HCT116 (cell line): ENCODE measurements around the gene ABHD18. TPM values are rescaled to one million over a fixed set of nuclear protein-coding genes. Genes with fewer than 3 reads are reported as not detected.

Experiments used
- ATAC-seq: fragments of 200-7000 bp; cut with Tn5 transposase; 2 replicates; pipeline ENCODE4 v1.9.1; 2020; ENCODE audit warnings: mild to moderate bottlenecking, moderate library complexity
- BruUV-seq: library from RNA; stranded (reverse); fragments of 400-500 nt; replicated peaks from 2 replicates; lab custom pipeline; 2021; lab: Mats Ljungman, UMichigan
- CTCF ChIA-PET: fragments of 300-600 bp; sonication (Branson Sonifier 250); formaldehyde crosslinking; loops from one replicate; lab custom pipeline; 2021; ENCODE audit warnings: antibody characterized with exemption; lab: Charles Lee
- POLR2A ChIA-PET: fragments of 300-600, 350-600 bp; sonication (Branson Sonifier 250); formaldehyde crosslinking; loops from one replicate; lab custom pipeline; 2021; ENCODE audit warnings: antibody characterized with exemption; lab: Charles Lee
- RAD21 ChIA-PET, 2 experiments: fragments of 300-600 bp; sonication (Branson Sonifier 250); formaldehyde crosslinking; loops; one replicate each; lab custom pipeline; 2023; ENCODE audit warnings: low total read pairs in 2 of 2; ENCODE audit not compliant: uncharacterized antibody in 2 of 2, unreplicated experiment in 2 of 2, low non-redundant PET in 1 of 2; lab: Charles Lee
- DNase-seq: peaks from one replicate; pipeline ENCODE4 v3.0.0-alpha.2; 2010; ENCODE audit warnings: low read depth, low spot score
- H2AFZ ChIP-seq: fragments of 200-600 bp; shearing (Covaris generic), sonication (generic); 2 replicates; pipeline ENCODE4 v1.6.1; 2017; ENCODE audit warnings: low read depth, mixed run types, mixed read lengths, antibody characterized with exemption, low read length; ENCODE audit not compliant: poor library complexity, severe bottlenecking
- H3K27ac ChIP-seq: 2 replicates; pipeline ENCODE4 v1.5.1; 2012; ENCODE audit warnings: low read depth, low read length
- H3K27me3 ChIP-seq: fragments of 200-600 bp; sonication (generic); 2 replicates; pipeline ENCODE4 v1.6.1; 2016; ENCODE audit warnings: mixed run types, low read length, mixed read lengths; ENCODE audit not compliant: insufficient read depth
- H3K36me3 ChIP-seq, 2 experiments: fragments of 200-500 bp in 1 of 2; fragments of 200-600 bp in 1 of 2; sonication (Bioruptor generic) in 1 of 2; sonication (generic) in 1 of 2; 2 replicates each; pipeline versions ENCODE4 v1.5.1 to v1.6.1; 2014 to 2016; ENCODE audit warnings: low read length in 2 of 2, inconsistent platforms in 1 of 2, mixed read lengths in 1 of 2, mixed run types in 1 of 2; ENCODE audit not compliant: insufficient read depth in 2 of 2, control insufficient read depth in 1 of 2
- H3K4me1 ChIP-seq, 2 experiments: fragments of 200-600 bp in 1 of 2; sonication (generic) in 1 of 2; 2 replicates each; pipeline versions ENCODE4 v1.5.1 to v1.6.1; 2012 to 2017; ENCODE audit warnings: low read length in 2 of 2, inconsistent platforms in 1 of 2, mild to moderate bottlenecking in 1 of 2, mixed read lengths in 1 of 2, mixed run types in 1 of 2, moderate library complexity in 1 of 2; ENCODE audit not compliant: insufficient read depth in 2 of 2, control insufficient read depth in 1 of 2
- H3K4me2 ChIP-seq: fragments of 200-600 bp; sonication (generic); 2 replicates; pipeline ENCODE4 v1.6.1; 2017; ENCODE audit warnings: mixed run types, low read length, mixed read lengths
- H3K4me3 ChIP-seq, 2 experiments: fragments of 200-600 bp in 1 of 2; sonication (generic) in 1 of 2; replicated peaks in 1 of 2; 2 replicates each; pipeline ENCODE4 v1.5.1; 2011 to 2016; ENCODE audit warnings: low read length in 2 of 2, control low read depth in 1 of 2, low read depth in 1 of 2, mild to moderate bottlenecking in 1 of 2, mixed read lengths in 1 of 2, mixed run types in 1 of 2
- H3K79me2 ChIP-seq: fragments of 200-600 bp; sonication (generic); 2 replicates; pipeline ENCODE4 v1.6.1; 2017; ENCODE audit warnings: mild to moderate bottlenecking, mixed run types, low read length, moderate library complexity, mixed read lengths; ENCODE audit not compliant: insufficient read depth
- H3K9ac ChIP-seq: fragments of 200-600 bp; sonication (generic); 2 replicates; pipeline ENCODE4 v1.6.1; 2016; ENCODE audit warnings: low read length, mixed read lengths
- H3K9me2 ChIP-seq: fragments of 200-600 bp; sonication (generic), shearing (Covaris generic); 2 replicates; pipeline ENCODE4 v1.6.1; 2017; ENCODE audit warnings: mixed run types, mild to moderate bottlenecking, moderate library complexity; ENCODE audit not compliant: insufficient read depth
- H3K9me3 ChIP-seq, 2 experiments: fragments of 200-500 bp in 1 of 2; fragments of 200-600 bp in 1 of 2; sonication (Bioruptor generic) in 1 of 2; sonication (generic) in 1 of 2; 2 replicates each; pipeline ENCODE4 v1.6.1; 2014 to 2017; ENCODE audit warnings: low read length in 2 of 2, mixed read lengths in 2 of 2, inconsistent platforms in 1 of 2, low read depth in 1 of 2, mild to moderate bottlenecking in 1 of 2, mixed run types in 1 of 2, moderate library complexity in 1 of 2; ENCODE audit not compliant: control insufficient read depth in 1 of 2, insufficient read depth in 1 of 2
- H4K20me1 ChIP-seq: fragments of 200-600 bp; sonication (generic), shearing (Covaris generic); 2 replicates; pipeline ENCODE4 v1.6.1; 2017; ENCODE audit warnings: mixed run types, mild to moderate bottlenecking, moderate library complexity; ENCODE audit not compliant: insufficient read depth
- ATF3 ChIP-seq: IDR thresholded peaks from 2 replicates; pipeline ENCODE4 v1.6.1; 2012
- CTCF ChIP-seq, 3 experiments: fragments of 200-600 bp in 1 of 3; sonication (generic) in 1 of 3; IDR thresholded peaks in 2 of 3; conservative IDR thresholded peaks in 1 of 3; 2 replicates each; pipeline ENCODE4 v1.5.1; 2012 to 2017; ENCODE audit warnings: low read depth in 2 of 3, low read length in 2 of 3, antibody characterized with exemption in 1 of 3, borderline replicate concordance in 1 of 3, control low read depth in 1 of 3, mild to moderate bottlenecking in 1 of 3, mixed read lengths in 1 of 3, mixed run types in 1 of 3, moderate library complexity in 1 of 3; ENCODE audit not compliant: insufficient read depth in 1 of 3
- EGR1 ChIP-seq: IDR thresholded peaks from 2 replicates; pipeline ENCODE4 v1.6.1; 2012; ENCODE audit warnings: low read depth
- EZH2phosphoT487 ChIP-seq: fragments of 200-600 bp; IDR thresholded peaks from 2 replicates; pipeline ENCODE4 v1.6.1; 2018; ENCODE audit warnings: antibody characterized with exemption, borderline replicate concordance
- JUND ChIP-seq: IDR thresholded peaks from 2 replicates; pipeline ENCODE4 v1.6.1; 2012
- POLR2A ChIP-seq: IDR thresholded peaks from 2 replicates; pipeline ENCODE4 v1.7.0; 2011; ENCODE audit warnings: borderline replicate concordance; ENCODE audit not compliant: insufficient read depth, insufficient read length; ENCODE audit errors: extremely low read depth
- POLR2AphosphoS5 ChIP-seq: IDR thresholded peaks from 2 replicates; pipeline ENCODE4 v1.6.1; 2011; ENCODE audit warnings: mild to moderate bottlenecking, low read depth, low read length, moderate library complexity
- RAD21 ChIP-seq: IDR thresholded peaks from 2 replicates; pipeline ENCODE4 v1.6.1; 2012; ENCODE audit warnings: low read depth, mild to moderate bottlenecking
- REST ChIP-seq: IDR thresholded peaks from 2 replicates; pipeline ENCODE4 v1.6.1; 2012; ENCODE audit warnings: low read depth
- SIN3A ChIP-seq: IDR thresholded peaks from 2 replicates; pipeline ENCODE4 v1.6.1; 2012; ENCODE audit warnings: low read depth
- SRF ChIP-seq: IDR thresholded peaks from 2 replicates; pipeline ENCODE4 v1.6.1; 2012; ENCODE audit warnings: low read depth
- YY1 ChIP-seq: IDR thresholded peaks from 2 replicates; pipeline ENCODE4 v1.6.1; 2011; ENCODE audit warnings: low read length, low read depth, moderate library complexity, mild to moderate bottlenecking; ENCODE audit not compliant: insufficient replicate concordance; ENCODE audit errors: extremely low read depth
- ZFX ChIP-seq: fragments of 450-650 bp; IDR thresholded peaks from 2 replicates; pipeline ENCODE4 v1.6.1; 2017
- intact Hi-C: fragments of 100-400 bp; cut with micrococcal nuclease; formaldehyde crosslinking; loops from 2 replicates; pipeline ENCODE4 v1.10.0; 2022
- total RNA-seq: library from RNA; stranded (reverse); gene quantifications from one replicate; pipeline ENCODE4 v1.2.1, GENCODE V29; 2021; ENCODE audit not compliant: unreplicated experiment
- TF ChIP-seq, protein P1 (sequence below): IDR thresholded peaks from 2 replicates; pipeline ENCODE4 v1.6.1; 2011; ENCODE audit warnings: mild to moderate bottlenecking, low read length, moderate library complexity; ENCODE audit not compliant: insufficient replicate concordance; ENCODE audit errors: extremely low read depth

The ABHD18 gene
- total RNA-seq, 1 experiment from 2014 or later = 9.7 TPM

- POLR2A ChIA-PET = no interaction called here
- no peak for TF ChIP-seq YY1
- TF ChIP-seq SIN3A = no peak
- no peak for TF ChIP-seq RAD21
- no peak for TF ChIP-seq REST
- TF ChIP-seq POLR2A = no peak
- TF ChIP-seq SRF = no peak
- no peak for TF ChIP-seq CTCF (IDR thresholded peaks at IDR 0.05 in 2 of 3, conservative IDR thresholded peaks at IDR 0.05 in 1 of 3; ENCODE audit: borderline replicate concordance in 1 of 3, insufficient read depth in 1 of 3, low read depth in 2 of 3, low read length in 2 of 3)
- TF ChIP-seq, protein P1, sequence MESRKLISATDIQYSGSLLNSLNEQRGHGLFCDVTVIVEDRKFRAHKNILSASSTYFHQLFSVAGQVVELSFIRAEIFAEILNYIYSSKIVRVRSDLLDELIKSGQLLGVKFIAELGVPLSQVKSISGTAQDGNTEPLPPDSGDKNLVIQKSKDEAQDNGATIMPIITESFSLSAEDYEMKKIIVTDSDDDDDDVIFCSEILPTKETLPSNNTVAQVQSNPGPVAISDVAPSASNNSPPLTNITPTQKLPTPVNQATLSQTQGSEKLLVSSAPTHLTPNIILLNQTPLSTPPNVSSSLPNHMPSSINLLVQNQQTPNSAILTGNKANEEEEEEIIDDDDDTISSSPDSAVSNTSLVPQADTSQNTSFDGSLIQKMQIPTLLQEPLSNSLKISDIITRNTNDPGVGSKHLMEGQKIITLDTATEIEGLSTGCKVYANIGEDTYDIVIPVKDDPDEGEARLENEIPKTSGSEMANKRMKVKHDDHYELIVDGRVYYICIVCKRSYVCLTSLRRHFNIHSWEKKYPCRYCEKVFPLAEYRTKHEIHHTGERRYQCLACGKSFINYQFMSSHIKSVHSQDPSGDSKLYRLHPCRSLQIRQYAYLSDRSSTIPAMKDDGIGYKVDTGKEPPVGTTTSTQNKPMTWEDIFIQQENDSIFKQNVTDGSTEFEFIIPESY = no peak
- no peak for TF ChIP-seq JUND
- no peak for TF ChIP-seq ATF3
- no peak for TF ChIP-seq POLR2AphosphoS5
- no peak for TF ChIP-seq EZH2phosphoT487
- no peak for TF ChIP-seq ZFX
- no peak for TF ChIP-seq EGR1
- no TSS peak for BruUV-seq
Measured at GRCh38 chr4:128029907-128030306, 64.7 kb downstream of the ABHD18 start.

More at GRCh38 chr4:128029907-128030306, 64.7 kb downstream of the ABHD18 start:
- H3K9me2 ChIP-seq = no peaks in the 10 kb centered on the region
- no peak overlapping the region for H3K4me2 ChIP-seq
- no peaks in the 10 kb centered on the region for H3K4me1 ChIP-seq
- H3K27ac ChIP-seq = no peak overlapping the region
- no peak overlapping the region for H3K4me3 ChIP-seq
- ChIA-PET CTCF (no interaction called here), RAD21 (no interaction called here)
- intact Hi-C loops = no loop called here
- ATAC-seq (no peak), DNase-seq (no peak)
- no peaks in the 10 kb centered on the region for H3K9me3 ChIP-seq
- H3K9ac ChIP-seq = no peak overlapping the region
- no peak overlapping the region for H2AFZ ChIP-seq
- H3K27me3 ChIP-seq = no peaks in the 10 kb centered on the region
- no peaks in the 10 kb centered on the region for H4K20me1 ChIP-seq
- peaks cover 0 to 3% of the 10 kb centered on the region in 2 experiments; a peak in 1 of 4 replicates for H3K36me3 ChIP-seq
- H3K79me2 ChIP-seq = no peaks in the 10 kb centered on the region
